ENCODE results near the gene MYO18B. TPM values are rescaled to one million over a fixed set of nuclear protein-coding genes. Genes with fewer than 3 reads are reported as not detected.

MYO18B gene
- total and polyA plus RNA-seq, 2 experiments from 2014 or later = 35.6 to 178 TPM

- Histone ChIP-seq H3K27ac (no peak overlapping the region), H3K4me1 (ENCODE audit: low read depth) (no peaks in the 10 kb centered on the region), H3K9me3 (ENCODE audit: low read depth) (no peaks in the 10 kb centered on the region), H3K27me3 (no peaks in the 10 kb centered on the region), H3K4me3 (no peak overlapping the region), H3K36me3 (peaks cover 51% of the 10 kb centered on the region)
- DNase-seq (ENCODE audit: low read depth in 1 of 2, low spot score in 1 of 2) = no peak
- TF ChIP-seq, protein P1, sequence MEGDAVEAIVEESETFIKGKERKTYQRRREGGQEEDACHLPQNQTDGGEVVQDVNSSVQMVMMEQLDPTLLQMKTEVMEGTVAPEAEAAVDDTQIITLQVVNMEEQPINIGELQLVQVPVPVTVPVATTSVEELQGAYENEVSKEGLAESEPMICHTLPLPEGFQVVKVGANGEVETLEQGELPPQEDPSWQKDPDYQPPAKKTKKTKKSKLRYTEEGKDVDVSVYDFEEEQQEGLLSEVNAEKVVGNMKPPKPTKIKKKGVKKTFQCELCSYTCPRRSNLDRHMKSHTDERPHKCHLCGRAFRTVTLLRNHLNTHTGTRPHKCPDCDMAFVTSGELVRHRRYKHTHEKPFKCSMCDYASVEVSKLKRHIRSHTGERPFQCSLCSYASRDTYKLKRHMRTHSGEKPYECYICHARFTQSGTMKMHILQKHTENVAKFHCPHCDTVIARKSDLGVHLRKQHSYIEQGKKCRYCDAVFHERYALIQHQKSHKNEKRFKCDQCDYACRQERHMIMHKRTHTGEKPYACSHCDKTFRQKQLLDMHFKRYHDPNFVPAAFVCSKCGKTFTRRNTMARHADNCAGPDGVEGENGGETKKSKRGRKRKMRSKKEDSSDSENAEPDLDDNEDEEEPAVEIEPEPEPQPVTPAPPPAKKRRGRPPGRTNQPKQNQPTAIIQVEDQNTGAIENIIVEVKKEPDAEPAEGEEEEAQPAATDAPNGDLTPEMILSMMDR (IDR thresholded peaks at IDR 0.05; ENCODE audit: low read depth, low read length) = no peak
Measured at GRCh38 chr22:25779426-25779825, 37.4 kb downstream of the MYO18B start.

GRCh38 chr22:25779890-25780289, 37.9 kb downstream of the MYO18B start:
- Histone ChIP-seq H3K4me1 (ENCODE audit: low read depth) (no peaks in the 10 kb centered on the region), H3K36me3 (peaks cover 51% of the 10 kb centered on the region), H3K4me3 (no peak overlapping the region), H3K9me3 (ENCODE audit: low read depth) (no peaks in the 10 kb centered on the region), H3K27me3 (no peaks in the 10 kb centered on the region), H3K27ac (no peak overlapping the region)
- no peak for DNase-seq (ENCODE audit: low read depth in 1 of 2, low spot score in 1 of 2)
- TF ChIP-seq, protein P1 (IDR thresholded peaks at IDR 0.05; ENCODE audit: low read depth, low read length) = no peak

DNA sequence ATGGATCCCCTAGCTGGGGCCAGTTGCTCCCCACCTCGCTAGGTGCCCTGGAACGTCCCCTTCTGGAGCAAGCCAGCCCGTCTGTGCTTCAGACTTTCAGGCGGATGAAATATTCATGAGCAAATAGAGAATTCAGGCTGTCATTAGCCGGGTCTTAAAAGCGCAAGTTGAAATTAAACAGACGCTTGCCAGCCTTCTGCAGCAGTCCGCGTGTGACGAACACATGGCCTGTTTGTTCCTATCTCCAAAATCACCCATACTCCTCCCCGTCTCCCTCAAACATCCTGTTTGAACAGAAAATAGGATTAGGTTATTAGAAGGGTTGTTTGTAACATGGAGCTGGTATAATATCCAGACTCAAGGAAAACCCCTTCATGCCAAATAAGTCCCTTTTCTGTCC, 38.7 kb downstream of the MYO18B start:
- Histone ChIP-seq H3K36me3 (peaks cover 58% of the 10 kb centered on the region), H3K4me1 (ENCODE audit: low read depth) (no peaks in the 10 kb centered on the region)

DNA sequence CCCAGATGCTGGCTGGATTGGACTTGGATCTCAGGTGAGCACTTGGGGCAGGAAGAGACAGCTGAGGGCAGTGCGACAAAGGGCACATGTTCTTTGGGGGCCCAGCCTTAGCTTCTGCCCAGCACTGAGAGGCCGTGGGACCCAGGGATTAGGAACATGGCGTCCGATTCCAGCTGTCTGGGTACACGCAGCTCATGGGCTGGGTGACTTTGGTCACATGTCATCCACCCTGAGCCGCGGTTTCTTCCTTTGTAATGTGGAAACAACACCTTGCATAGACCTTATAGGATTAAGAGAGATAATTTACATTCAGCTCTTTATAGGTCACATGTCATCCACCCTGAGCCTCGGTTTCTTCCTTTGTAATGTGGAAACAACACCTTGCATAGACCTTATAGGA, 39.8 kb downstream of the MYO18B start:
- Histone ChIP-seq H3K27me3 (no peaks in the 10 kb centered on the region), H3K36me3 (peaks cover 67% of the 10 kb centered on the region), H3K9me3 (ENCODE audit: low read depth) (no peaks in the 10 kb centered on the region), H3K4me1 (ENCODE audit: low read depth) (no peaks in the 10 kb centered on the region), H3K4me3 (no peak overlapping the region), H3K27ac (no peak overlapping the region)
- TF ChIP-seq, protein P1 (IDR thresholded peaks at IDR 0.05; ENCODE audit: low read depth, low read length) = no peak
- no peak for DNase-seq (ENCODE audit: low read depth in 1 of 2, low spot score in 1 of 2)

More for the DNA sequence above, 38.7 kb downstream of the MYO18B start:
- Histone ChIP-seq H3K27me3 (no peaks in the 10 kb centered on the region), H3K4me3 (no peak overlapping the region), H3K27ac (no peak overlapping the region), H3K9me3 (ENCODE audit: low read depth) (no peaks in the 10 kb centered on the region)
- TF ChIP-seq, protein P1 (IDR thresholded peaks at IDR 0.05; ENCODE audit: low read depth, low read length) = no peak
- DNase-seq (ENCODE audit: low read depth in 1 of 2, low spot score in 1 of 2) = peak; percentile 23 to 53

- no peaks in the 10 kb centered on the region for H3K4me1 ChIP-seq (ENCODE audit: low read depth)
- H3K9me3 ChIP-seq (ENCODE audit: low read depth) = no peaks in the 10 kb centered on the region
- H3K27ac ChIP-seq = no peak overlapping the region
- TF ChIP-seq, protein P1 (IDR thresholded peaks at IDR 0.05; ENCODE audit: low read depth, low read length) = no peak
- peaks cover 62% of the 10 kb centered on the region for H3K36me3 ChIP-seq
- no peak for DNase-seq (ENCODE audit: low read depth in 1 of 2, low spot score in 1 of 2)
- H3K27me3 ChIP-seq = no peaks in the 10 kb centered on the region
- H3K4me3 ChIP-seq = no peak overlapping the region
Measured at GRCh38 chr22:25782831-25783230, 40.8 kb downstream of the MYO18B start.

DNA sequence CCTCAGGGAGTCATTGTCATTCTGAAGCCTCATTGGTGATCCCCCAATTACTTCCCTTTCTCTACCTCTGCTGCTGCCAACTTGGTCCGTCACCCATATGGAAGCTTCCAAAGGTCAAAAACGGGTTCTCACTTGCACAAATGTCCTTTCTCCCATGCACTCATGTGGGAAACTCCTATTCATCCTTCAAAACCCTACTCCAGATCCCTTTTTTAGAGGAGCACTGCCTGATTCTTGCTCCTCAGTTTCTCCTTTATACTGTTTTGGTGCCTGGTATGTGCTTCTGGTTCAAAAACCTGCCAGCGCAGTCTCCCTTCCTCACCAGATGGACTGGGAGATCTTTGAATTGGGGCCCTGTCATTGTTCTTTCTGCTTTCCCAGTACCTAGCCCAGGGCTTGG, 41.9 kb downstream of the MYO18B start:
- no peaks in the 10 kb centered on the region for H3K27me3 ChIP-seq
- DNase-seq (ENCODE audit: low read depth in 1 of 2, low spot score in 1 of 2) = no peak

More for the DNA sequence above, 41.9 kb downstream of the MYO18B start:
- TF ChIP-seq, protein P1 (IDR thresholded peaks at IDR 0.05; ENCODE audit: low read depth, low read length) = no peak
- Histone ChIP-seq H3K36me3 (peaks cover 64% of the 10 kb centered on the region), H3K27ac (no peak overlapping the region), H3K4me3 (no peak overlapping the region), H3K4me1 (ENCODE audit: low read depth) (no peaks in the 10 kb centered on the region), H3K9me3 (ENCODE audit: low read depth) (no peaks in the 10 kb centered on the region)

Measured in cardiac muscle cell (in vitro differentiated cells and primary cell).